KMS-11 (cell line): ENCODE data around the gene SSMEM1.
"Not testable (repeated sequence)": the region's sequence is repeated elsewhere in the genome, so short reads cannot be mapped to it uniquely, and the experiment has no call there.

Experiments used
- H2AFZ ChIP-seq: fragments of 200-600 bp; sonication (generic); 2 replicates; pipeline ENCODE4 v1.6.1; 2016; ENCODE audit warnings: antibody characterized with exemption, mixed run types, low read depth
- H3K27ac ChIP-seq: fragments of 200-600 bp; sonication (generic); 2 replicates; pipeline ENCODE4 v1.6.1; 2016; ENCODE audit warnings: mild to moderate bottlenecking, mixed run types
- H3K27me3 ChIP-seq: fragments of 200-600 bp; sonication (generic); 2 replicates; pipeline ENCODE4 v1.6.1; 2017; ENCODE audit warnings: mild to moderate bottlenecking, low read depth, mixed run types, moderate library complexity; ENCODE audit not compliant: insufficient read depth
- H3K36me3 ChIP-seq: fragments of 200-600 bp; sonication (generic); 2 replicates; pipeline ENCODE4 v1.6.1; 2017; ENCODE audit warnings: mild to moderate bottlenecking, mixed run types; ENCODE audit not compliant: insufficient read depth
- H3K4me1 ChIP-seq: fragments of 200-600 bp; sonication (generic); 2 replicates; pipeline ENCODE4 v1.6.1; 2016; ENCODE audit warnings: mild to moderate bottlenecking, low read depth, mixed run types; ENCODE audit not compliant: poor library complexity, severe bottlenecking
- H3K4me2 ChIP-seq: fragments of 200-600 bp; sonication (generic); 2 replicates; pipeline ENCODE4 v1.7.0; 2016; ENCODE audit warnings: mild to moderate bottlenecking, mixed run types
- H3K4me3 ChIP-seq: fragments of 200-600 bp; sonication (generic); IDR thresholded peaks from 2 replicates; pipeline ENCODE4 v1.6.1; 2017; ENCODE audit warnings: low read depth, low read length, mixed read lengths; ENCODE audit not compliant: insufficient read depth
- H3K79me2 ChIP-seq: fragments of 200-600 bp; sonication (generic); 2 replicates; pipeline ENCODE4 v1.6.1; 2016; ENCODE audit warnings: low read depth, mixed run types; ENCODE audit not compliant: insufficient read depth
- H3K9ac ChIP-seq: fragments of 200-600 bp; sonication (generic); 2 replicates; pipeline ENCODE4 v1.6.1; 2016; ENCODE audit warnings: mild to moderate bottlenecking, mixed run types
- H4K20me1 ChIP-seq: fragments of 200-600 bp; sonication (generic); 2 replicates; pipeline ENCODE4 v1.6.1; 2016; ENCODE audit warnings: mild to moderate bottlenecking, mixed run types; ENCODE audit not compliant: insufficient read depth
- CTCF ChIP-seq: fragments of 200-600 bp; sonication (generic); conservative IDR thresholded peaks from 2 replicates; pipeline ENCODE4 v1.6.1; 2017; ENCODE audit warnings: low read depth, mild to moderate bottlenecking, antibody characterized with exemption, low read length, moderate library complexity, mixed read lengths

The SSMEM1 gene

GRCh38 chr7:130248842-130249241 lies 41.2 kb downstream of the SSMEM1 start:
- H3K27ac ChIP-seq, H3K4me2 ChIP-seq, H3K27me3 ChIP-seq, H3K79me2 ChIP-seq, H4K20me1 ChIP-seq, H2AFZ ChIP-seq, H3K9ac ChIP-seq, H3K4me3 ChIP-seq, H3K36me3 ChIP-seq, H3K4me1 ChIP-seq: not testable (repeated sequence)

- not testable (repeated sequence) for H3K4me1 ChIP-seq, H3K4me3 ChIP-seq, H4K20me1 ChIP-seq, H2AFZ ChIP-seq, H3K4me2 ChIP-seq, H3K36me3 ChIP-seq, H3K27me3 ChIP-seq, H3K27ac ChIP-seq, H3K9ac ChIP-seq, H3K79me2 ChIP-seq
Measured at GRCh38 chr7:130249626-130250025, 42.0 kb downstream of the SSMEM1 start.

- no peak overlapping the region for H3K27ac ChIP-seq
- no peak for TF ChIP-seq CTCF
- H3K4me2 ChIP-seq: no peak overlapping the region
- H3K27me3 ChIP-seq: no peaks in the 10 kb centered on the region
- H3K36me3 ChIP-seq: no peaks in the 10 kb centered on the region
- H2AFZ ChIP-seq: no peak overlapping the region
- no peaks in the 10 kb centered on the region for H4K20me1 ChIP-seq
- no peak overlapping the region for H3K9ac ChIP-seq
- H3K79me2 ChIP-seq: no peaks in the 10 kb centered on the region
- H3K4me3 ChIP-seq: no peak overlapping the region
- no peaks in the 10 kb centered on the region for H3K4me1 ChIP-seq
Measured at GRCh38 chr7:130254555-130254954, 46.9 kb downstream of the SSMEM1 start.

GRCh38 chr7:130256704-130257103 lies 49.0 kb downstream of the SSMEM1 start:
- no peaks in the 10 kb centered on the region for H4K20me1 ChIP-seq

GRCh38 chr7:130258494-130259078 lies 50.9 kb downstream of the SSMEM1 start:
- no peaks in the 10 kb centered on the region for H3K27me3 ChIP-seq
- no peaks in the 10 kb centered on the region for H3K36me3 ChIP-seq
- no peak overlapping the region for H3K4me3 ChIP-seq
- no peak overlapping the region for H3K4me2 ChIP-seq
- no peak overlapping the region for H3K27ac ChIP-seq
- no peaks in the 10 kb centered on the region for H4K20me1 ChIP-seq
- no peak overlapping the region for H2AFZ ChIP-seq
- no peak overlapping the region for H3K9ac ChIP-seq
- no peaks in the 10 kb centered on the region for H3K4me1 ChIP-seq
- no peak for TF ChIP-seq CTCF
- H3K79me2 ChIP-seq: no peaks in the 10 kb centered on the region

More at GRCh38 chr7:130256704-130257103, 49.0 kb downstream of the SSMEM1 start:
- no peak overlapping the region for H3K27ac ChIP-seq
- no peaks in the 10 kb centered on the region for H3K4me1 ChIP-seq
- H3K4me3 ChIP-seq: no peak overlapping the region
- no peak overlapping the region for H3K4me2 ChIP-seq
- TF ChIP-seq CTCF: no peak
- no peak overlapping the region for H3K9ac ChIP-seq
- H3K79me2 ChIP-seq: no peaks in the 10 kb centered on the region
- H3K27me3 ChIP-seq: no peaks in the 10 kb centered on the region
- no peaks in the 10 kb centered on the region for H3K36me3 ChIP-seq
- H2AFZ ChIP-seq: no peak overlapping the region
